GM18502 (cell line): Measurements from ENCODE around the gene SLC25A1.
"Not testable (repeated sequence)": the region's sequence is repeated elsewhere in the genome, so short reads cannot be mapped to it uniquely, and the experiment has no call there.

ENCODE experiments used
- ATAC-seq: cut with Tn5 transposase; IDR thresholded peaks from one replicate; pipeline ENCODE4 v1.9.1; 2021; ENCODE audit warnings: mild to moderate bottlenecking; ENCODE audit not compliant: unreplicated experiment, poor library complexity

SLC25A1 gene

GRCh38 chr22:19207401-19207808 is 28.9 kb upstream of the SLC25A1 start:
- no peak for ATAC-seq

- no peak for ATAC-seq
Measured at GRCh38 chr22:19206287-19206686, 27.8 kb upstream of the SLC25A1 start.

- no peak for ATAC-seq
Measured at GRCh38 chr22:19204640-19205039, 26.1 kb upstream of the SLC25A1 start.

GRCh38 chr22:19203834-19204233 is 25.3 kb upstream of the SLC25A1 start:
- ATAC-seq: no peak

GRCh38 chr22:19202799-19203186 is 24.3 kb upstream of the SLC25A1 start:
- ATAC-seq: not testable (repeated sequence)

- no peak for ATAC-seq
Measured at GRCh38 chr22:19201869-19202798, 23.6 kb upstream of the SLC25A1 start.

GRCh38 chr22:19201130-19201868 is 22.8 kb upstream of the SLC25A1 start:
- no peak for ATAC-seq

GRCh38 chr22:19199479-19199878 is 20.9 kb upstream of the SLC25A1 start:
- no peak for ATAC-seq

- ATAC-seq: no peak
Measured at GRCh38 chr22:19197997-19198865, 19.7 kb upstream of the SLC25A1 start.

- ATAC-seq: no peak
Measured at GRCh38 chr22:19196841-19197612, 18.5 kb upstream of the SLC25A1 start.

- no peak for ATAC-seq
Measured at GRCh38 chr22:19195796-19196731, 17.5 kb upstream of the SLC25A1 start.

- no peak for ATAC-seq
Measured at GRCh38 chr22:19194766-19195536, 16.4 kb upstream of the SLC25A1 start.

GRCh38 chr22:19193879-19194278 is 15.3 kb upstream of the SLC25A1 start:
- no peak for ATAC-seq

GRCh38 chr22:19187716-19188563 is 9.4 kb upstream of the SLC25A1 start:
- no peak for ATAC-seq

GRCh38 chr22:19184276-19184997 is 5.9 kb upstream of the SLC25A1 start:
- no peak for ATAC-seq

- ATAC-seq: no peak
Measured at GRCh38 chr22:19183216-19183615, 4.7 kb upstream of the SLC25A1 start.
